GM12891 (cell line): ENCODE results near the gene PCOLCE2.
"Not testable (repeated sequence)": the region's sequence is repeated elsewhere in the genome, so short reads cannot be mapped to it uniquely, and the experiment has no call there.

Experiments
- DNase-seq: peaks from one replicate; pipeline ENCODE4 v3.0.0; 2011; ENCODE audit warnings: low spot score; ENCODE audit not compliant: insufficient read length
- FAIRE-seq: peaks from 2 replicates; lab custom pipeline; 2011; peaks lifted over from hg19 to GRCh38; lab: Jason Lieb, UNC
- PAX5 ChIP-seq: IDR thresholded peaks from 2 replicates; pipeline ENCODE4 v1.6.1; 2011; ENCODE audit warnings: low read length, moderate library complexity, mild to moderate bottlenecking; ENCODE audit not compliant: insufficient read depth, severe bottlenecking
- POLR2A ChIP-seq: IDR thresholded peaks from 2 replicates; pipeline ENCODE4 v1.6.1; 2011; ENCODE audit warnings: low read depth, low read length, control low read depth
- POLR2AphosphoS5 ChIP-seq: IDR thresholded peaks from 2 replicates; pipeline ENCODE4 v1.6.1; 2011; ENCODE audit warnings: low read depth, low read length, control low read depth
- POU2F2 ChIP-seq: IDR thresholded peaks from 2 replicates; pipeline ENCODE4 v1.6.1; 2011; ENCODE audit warnings: low read depth, mild to moderate bottlenecking, control low read depth, low read length, moderate library complexity
- SPI1 ChIP-seq: IDR thresholded peaks from 2 replicates; pipeline ENCODE4 v1.6.1; 2011; ENCODE audit warnings: low read depth, low read length, control low read depth
- TAF1 ChIP-seq: IDR thresholded peaks from 2 replicates; pipeline ENCODE4 v1.6.1; 2011; ENCODE audit warnings: low read depth, low read length, control low read depth

The PCOLCE2 gene

DNA sequence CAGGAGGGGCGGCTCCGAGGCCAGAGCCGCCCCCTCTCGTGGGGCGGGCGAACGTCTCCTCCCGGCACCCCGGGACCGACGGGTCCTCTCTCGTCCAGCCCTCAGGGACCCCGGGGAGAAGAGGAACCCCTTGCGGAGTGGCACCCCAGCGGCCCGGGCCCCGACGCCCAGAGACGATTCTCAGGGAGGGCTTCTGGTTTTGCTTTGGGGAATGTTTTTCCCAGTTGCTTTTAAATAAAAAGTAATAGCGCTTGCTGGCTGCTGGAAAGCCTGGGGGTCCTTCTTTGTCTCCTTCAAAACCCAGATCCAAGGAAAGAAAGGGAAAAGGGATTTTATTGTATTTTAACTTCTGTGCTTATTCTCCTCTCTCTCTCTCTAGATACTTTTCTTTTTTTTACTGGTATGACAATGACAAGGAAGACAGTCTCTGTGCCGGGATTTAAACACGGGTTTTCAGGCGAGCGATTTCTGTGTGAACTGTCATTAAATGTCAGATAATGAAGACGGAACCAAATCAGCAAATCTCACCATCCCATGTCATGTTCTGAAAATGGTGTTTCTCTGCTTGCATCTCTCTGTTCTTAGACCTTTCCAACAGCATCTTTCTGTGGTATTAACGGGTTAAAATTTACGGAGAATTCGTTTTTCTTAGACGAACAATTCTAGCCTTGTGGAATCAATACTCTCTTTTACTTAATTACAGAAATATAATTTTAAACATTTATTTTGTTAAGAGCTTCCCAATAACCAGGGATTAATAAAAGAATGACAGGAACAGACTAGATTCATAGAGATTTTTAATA is 530 bp upstream of the PCOLCE2 start:
- no peak for TF ChIP-seq PAX5
- no peak for TF ChIP-seq POLR2AphosphoS5
- no peak for TF ChIP-seq POU2F2
- no peak for TF ChIP-seq POLR2A
- no peak for FAIRE-seq
- no peak for DNase-seq

DNA sequence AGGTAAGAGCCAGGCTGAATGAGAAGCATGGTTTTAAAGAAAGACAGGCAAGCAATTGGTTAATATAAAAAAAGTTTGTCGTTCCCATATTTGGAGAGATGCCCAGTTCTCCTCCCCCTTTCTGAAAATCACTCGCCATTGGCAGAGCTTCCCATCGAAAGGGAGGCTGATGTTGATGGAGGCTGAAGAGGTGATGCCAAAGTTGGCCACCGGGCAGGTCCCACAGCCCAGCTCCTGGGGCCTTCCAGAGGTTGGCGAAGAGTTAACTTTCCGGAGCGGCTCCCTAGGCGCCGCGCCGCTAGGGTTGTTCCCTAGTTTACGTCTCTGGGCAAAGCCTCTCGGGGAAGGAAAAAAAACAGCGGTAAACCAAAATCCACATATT is 793 bp downstream of the PCOLCE2 start:
- DNase-seq (no peak), FAIRE-seq (no peak)
- TF ChIP-seq SPI1 (no peak), POLR2A (no peak), TAF1 (no peak), PAX5 (no peak), POLR2AphosphoS5 (no peak), POU2F2 (no peak)

DNA sequence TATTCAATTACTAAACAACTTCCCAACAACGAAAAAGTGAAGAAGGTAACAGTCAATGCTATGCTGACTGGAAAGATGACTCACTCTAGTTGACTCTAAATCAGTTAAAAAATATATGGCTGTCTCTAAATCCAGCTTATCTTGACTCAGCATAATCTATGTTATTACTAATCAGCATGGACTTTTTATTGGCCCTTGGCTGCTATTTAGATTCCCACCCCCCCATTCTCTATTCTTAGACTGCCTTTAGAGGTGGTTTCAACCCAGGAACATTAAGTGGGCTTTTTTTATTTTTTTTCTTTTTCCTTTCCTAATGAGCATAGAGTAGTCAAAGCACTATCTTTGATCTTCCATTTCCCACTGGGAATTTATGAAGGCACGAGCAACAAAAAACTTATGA is 1.9 kb downstream of the PCOLCE2 start:
- no peak for FAIRE-seq
- TF ChIP-seq SPI1 = no peak
- no peak for TF ChIP-seq PAX5
- TF ChIP-seq TAF1 = no peak
- no peak for TF ChIP-seq POU2F2
- TF ChIP-seq POLR2AphosphoS5 = no peak
- TF ChIP-seq POLR2A = no peak
- DNase-seq = no peak

DNA sequence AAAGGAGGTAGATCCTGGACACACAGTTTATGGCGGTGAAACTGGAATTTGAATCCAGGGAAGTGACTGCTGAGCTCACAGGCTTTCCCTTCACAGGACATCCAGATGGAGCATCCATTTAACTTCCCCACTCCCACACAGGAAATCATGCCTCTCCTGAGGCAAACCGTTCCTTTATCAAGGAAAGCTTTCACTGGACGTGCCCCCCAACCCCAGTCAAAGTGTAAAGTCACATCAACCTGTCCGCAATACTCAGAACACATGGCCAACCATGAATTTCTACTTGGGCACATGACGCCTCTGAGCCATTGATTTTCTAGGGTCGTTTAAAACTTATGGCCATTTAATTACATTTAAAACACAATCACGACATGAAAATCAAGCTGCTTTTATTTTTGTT is 2.9 kb downstream of the PCOLCE2 start:
- TF ChIP-seq SPI1 (no peak), POU2F2 (no peak), POLR2A (no peak), TAF1 (no peak), PAX5 (no peak), POLR2AphosphoS5 (no peak)
- FAIRE-seq (no peak), DNase-seq (no peak)

DNA sequence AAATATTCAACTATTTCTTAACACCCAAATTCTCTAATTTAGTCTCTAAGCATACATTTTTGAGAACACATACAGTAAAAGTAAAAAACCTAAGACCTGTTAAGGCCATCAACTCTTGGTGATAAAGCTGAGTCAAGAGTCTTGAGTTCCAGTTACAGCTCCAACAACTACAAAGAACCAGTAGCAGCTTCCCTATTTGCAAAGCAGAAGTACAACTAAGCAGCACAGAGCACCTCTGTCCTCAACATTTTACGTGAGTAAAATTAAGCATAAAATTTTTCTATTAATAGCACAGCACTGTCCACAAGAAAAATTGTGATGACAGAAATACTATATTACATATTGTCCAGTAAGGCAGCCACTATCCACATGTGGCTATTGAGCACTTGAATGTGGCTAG is 4.4 kb downstream of the PCOLCE2 start:
- no peak for FAIRE-seq

DNA sequence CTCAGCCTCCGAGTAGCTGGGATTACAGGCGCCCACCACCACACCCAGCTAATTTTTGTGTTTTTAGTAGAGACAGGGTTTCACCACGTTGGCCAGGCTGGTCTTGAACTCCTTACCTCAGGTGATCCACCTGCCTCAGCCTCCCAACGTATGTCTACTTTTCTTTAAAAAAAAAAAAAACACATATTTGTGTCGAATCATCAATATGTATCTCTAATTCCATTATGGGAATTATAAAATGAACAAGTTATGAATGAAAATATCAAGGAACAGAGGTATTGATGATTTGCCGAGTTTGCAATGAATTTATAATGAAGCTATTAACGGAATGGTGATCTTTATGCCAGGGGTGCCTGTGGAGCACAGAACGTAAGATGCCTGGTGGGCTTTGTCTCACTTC is 5.3 kb downstream of the PCOLCE2 start:
- FAIRE-seq, DNase-seq: not testable (repeated sequence)

More for the DNA sequence above, 4.4 kb downstream of the PCOLCE2 start:
- DNase-seq = no peak
- TF ChIP-seq SPI1 (no peak), POU2F2 (no peak)

DNA sequence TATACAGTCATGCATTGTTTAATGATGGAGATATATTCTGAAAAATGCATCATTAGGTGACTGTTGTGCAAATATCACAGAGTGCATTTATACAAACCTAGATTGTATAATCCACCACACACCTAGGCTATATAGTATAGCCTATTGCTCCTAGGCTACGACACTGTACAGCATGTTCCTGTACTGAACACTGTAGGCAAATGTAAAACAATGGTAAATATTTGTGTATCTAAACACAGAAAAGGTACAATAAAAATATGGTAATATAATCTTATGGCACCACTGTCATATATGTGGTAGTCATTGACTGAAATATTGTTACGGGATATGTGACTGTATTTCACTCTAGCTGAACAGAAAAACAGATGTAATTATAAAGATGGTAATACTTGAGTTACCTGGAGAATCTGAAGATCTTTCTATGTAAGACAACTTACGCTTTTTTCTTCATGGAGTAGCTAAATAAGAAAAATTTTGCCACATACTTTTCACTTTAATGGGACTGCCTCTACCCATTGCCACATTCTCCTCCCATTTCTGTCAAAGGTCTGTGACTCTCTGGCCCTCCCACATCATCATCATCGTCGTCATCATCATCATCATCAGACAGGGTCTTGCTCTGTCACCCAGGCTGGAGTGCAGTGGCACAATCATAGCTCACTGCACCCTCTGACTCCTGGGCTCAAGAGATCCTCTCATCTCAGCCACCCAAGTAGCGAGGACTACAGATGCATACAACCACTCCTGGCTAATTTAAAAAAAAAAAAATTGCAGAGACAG is 7.2 kb downstream of the PCOLCE2 start:
- TF ChIP-seq SPI1 = no peak
- TF ChIP-seq POU2F2 = no peak
- TF ChIP-seq TAF1 = no peak
- no peak for TF ChIP-seq PAX5
- TF ChIP-seq POLR2AphosphoS5 = no peak
- no peak for TF ChIP-seq POLR2A
- FAIRE-seq (no peak), DNase-seq (no peak)

DNA sequence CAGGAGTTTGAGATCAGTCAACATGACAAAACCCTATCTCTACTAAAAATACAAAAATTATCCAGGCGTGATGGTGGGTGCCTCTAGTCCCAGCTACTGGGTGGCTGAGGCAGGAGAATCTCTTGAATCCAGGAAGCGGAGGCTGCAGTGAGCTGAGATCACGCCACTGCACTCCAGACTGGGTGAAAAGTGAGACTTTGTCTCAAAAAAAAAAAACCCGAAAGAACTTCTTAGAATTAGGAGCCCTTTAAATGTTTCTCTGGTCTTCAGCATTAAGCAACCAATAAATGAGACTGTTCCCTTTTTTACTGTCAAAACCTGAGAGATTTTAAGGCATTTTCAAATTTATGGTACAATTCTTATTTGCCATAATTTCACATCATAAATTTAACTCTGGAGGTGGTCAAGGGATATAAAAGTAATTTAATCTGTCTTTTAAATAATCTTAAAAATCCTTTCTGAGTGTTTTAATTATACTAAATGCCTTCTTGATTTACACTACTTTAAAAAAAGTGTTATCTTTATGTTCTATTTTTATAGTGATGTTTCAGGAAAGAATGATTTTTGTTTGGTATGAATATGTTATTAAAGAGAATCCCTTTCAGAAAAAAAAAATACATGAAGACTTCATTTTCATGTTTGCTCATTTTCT is 10.1 kb downstream of the PCOLCE2 start:
- FAIRE-seq (no peak), DNase-seq (no peak)
- TF ChIP-seq POU2F2 (no peak), POLR2A (no peak), SPI1 (no peak), PAX5 (no peak)

DNA sequence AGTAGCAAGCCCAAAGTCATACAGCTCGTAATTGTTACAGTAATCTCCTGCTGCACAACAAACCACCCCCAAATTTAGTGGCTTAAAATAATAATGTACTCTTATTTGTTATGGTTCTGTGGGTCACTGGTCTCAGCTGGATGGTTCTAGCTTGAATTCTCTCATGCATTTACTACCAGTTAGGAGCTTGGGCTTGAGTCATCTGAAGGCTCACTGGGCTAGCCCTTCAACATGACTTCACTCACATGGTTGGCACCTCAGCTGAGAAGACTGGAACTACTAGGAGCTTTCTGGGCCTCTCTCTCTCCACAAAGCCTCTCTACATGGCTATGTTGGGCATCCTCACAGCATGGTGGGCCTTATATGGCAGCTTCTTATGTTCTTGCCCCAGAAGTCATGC is 12.5 kb downstream of the PCOLCE2 start:
- no peak for FAIRE-seq
- DNase-seq = no peak
- no peak for TF ChIP-seq PAX5
- TF ChIP-seq POU2F2 = no peak
- TF ChIP-seq SPI1 = no peak
- TF ChIP-seq TAF1 = no peak
